H1 (cell line): Measurements from ENCODE around the gene POLR3F. TPM values are rescaled to one million over a fixed set of nuclear protein-coding genes. Genes with fewer than 3 reads are reported as not detected.

Experiments used
- CTCF ChIA-PET: fragments of 300-600 bp; sonication (Branson Sonifier 250); formaldehyde crosslinking; loops from one replicate; lab custom pipeline; 2021; ENCODE audit not compliant: partially characterized antibody; lab: Charles Lee
- POLR2A ChIA-PET: fragments of 300-600 bp; sonication (Branson Sonifier 250); formaldehyde crosslinking; loops from one replicate; lab custom pipeline; 2021; ENCODE audit warnings: inconsistent platforms; ENCODE audit not compliant: partially characterized antibody; lab: Charles Lee
- DNase-seq, 2 experiments: peaks; one replicate each; pipeline versions ENCODE4 v3.0.0 to v3.0.0-alpha.2; 2010 to 2022; ENCODE audit warnings: low spot score in 2 of 2, low read depth in 1 of 2, mixed read lengths in 1 of 2
- FAIRE-seq: peaks from 2 replicates; lab custom pipeline; 2011; peaks lifted over from hg19 to GRCh38; lab: Jason Lieb, UNC
- H2AFZ ChIP-seq: 2 replicates; pipeline ENCODE4 v1.8.1; 2012; ENCODE audit warnings: low read length, inconsistent platforms
- H2AK5ac ChIP-seq: 2 replicates; pipeline ENCODE4 v1.6.1; 2013; ENCODE audit warnings: low read depth, low read length
- H2BK120ac ChIP-seq: replicated peaks from 2 replicates; pipeline ENCODE3; 2013; ENCODE audit warnings: low read depth, low read length, inconsistent platforms
- H2BK12ac ChIP-seq: 2 replicates; pipeline ENCODE4 v1.6.1; 2013; ENCODE audit warnings: low read depth, low read length
- H2BK15ac ChIP-seq: 2 replicates; pipeline ENCODE4 v1.6.1; 2013; ENCODE audit warnings: low read length
- H2BK20ac ChIP-seq: 2 replicates; pipeline ENCODE4 v1.6.1; 2013; ENCODE audit warnings: low read length
- H2BK5ac ChIP-seq: 2 replicates; pipeline ENCODE4 v1.6.1; 2013; ENCODE audit warnings: low read depth, low read length
- H3K14ac ChIP-seq: 2 replicates; pipeline ENCODE4 v1.6.1; 2013; ENCODE audit warnings: inconsistent platforms; ENCODE audit not compliant: insufficient read length
- H3K18ac ChIP-seq: 2 replicates; pipeline ENCODE4 v1.6.1; 2013; ENCODE audit warnings: low read length; ENCODE audit errors: extremely low read depth
- H3K23ac ChIP-seq: 2 replicates; pipeline ENCODE4 v1.6.1; 2013; ENCODE audit warnings: inconsistent platforms; ENCODE audit not compliant: insufficient read length
- H3K23me2 ChIP-seq: 2 replicates; pipeline ENCODE4 v1.6.1; 2013; ENCODE audit warnings: low read depth, low read length
- H3K27ac ChIP-seq: 2 replicates; pipeline ENCODE4 v1.6.1; 2011; ENCODE audit warnings: low read depth, low read length, inconsistent platforms
- H3K27me3 ChIP-seq, 4 experiments: replicated peaks in 1 of 4; 1 replicate in 1 of 4; 2 replicates in 3 of 4; pipeline versions ENCODE4 v1.6.1 to v1.8.1; 2011 to 2013; ENCODE audit warnings: low read length in 3 of 4, mild to moderate bottlenecking in 3 of 4, inconsistent platforms in 2 of 4, mixed read lengths in 2 of 4, moderate library complexity in 1 of 4; ENCODE audit not compliant: control insufficient read depth in 3 of 4, insufficient read depth in 3 of 4; ENCODE audit errors: extremely low read depth in 1 of 4
- H3K36me3 ChIP-seq, 4 experiments: 2 replicates each; pipeline versions ENCODE4 v1.6.1 to v1.8.1; 2011 to 2013; ENCODE audit warnings: mild to moderate bottlenecking in 4 of 4, low read length in 3 of 4, moderate library complexity in 2 of 4, control low read depth in 1 of 4, inconsistent platforms in 1 of 4; ENCODE audit not compliant: insufficient read depth in 4 of 4, control insufficient read depth in 2 of 4
- H3K4ac ChIP-seq: replicated peaks from 2 replicates; pipeline ENCODE3; 2013; ENCODE audit warnings: low read length, low read depth, mixed read lengths, inconsistent platforms; ENCODE audit not compliant: insufficient read length
- H3K4me1 ChIP-seq, 4 experiments: replicated peaks in 1 of 4; 1 replicate in 1 of 4; 2 replicates in 3 of 4; pipeline versions ENCODE4 v1.6.1 to v1.8.1; 2011 to 2013; ENCODE audit warnings: low read length in 3 of 4, inconsistent platforms in 2 of 4, mixed read lengths in 1 of 4; ENCODE audit not compliant: insufficient read depth in 4 of 4, control insufficient read depth in 3 of 4
- H3K4me2 ChIP-seq, 2 experiments: 2 replicates each; pipeline versions ENCODE4 v1.6.1 to v1.8.1; 2011 to 2013; ENCODE audit warnings: low read depth in 2 of 2, low read length in 2 of 2, control low read depth in 1 of 2, inconsistent platforms in 1 of 2, mild to moderate bottlenecking in 1 of 2; ENCODE audit not compliant: insufficient read depth in 1 of 2
- H3K4me3 ChIP-seq, 4 experiments: fragments of 200-600, 300-600 bp in 1 of 4; sonication (generic), shearing (Covaris generic), sonication (Bioruptor Twin) in 1 of 4; 2 replicates each; pipeline versions ENCODE4 v1.5.1 to v1.8.1; 2011 to 2016; ENCODE audit warnings: low read length in 4 of 4, low read depth in 3 of 4, control low read depth in 2 of 4, inconsistent platforms in 2 of 4, mild to moderate bottlenecking in 2 of 4, mixed read lengths in 1 of 4, moderate library complexity in 1 of 4; ENCODE audit not compliant: insufficient read depth in 2 of 4; ENCODE audit errors: extremely low read depth in 1 of 4
- H3K56ac ChIP-seq: replicated peaks from 2 replicates; pipeline ENCODE3; 2013; ENCODE audit warnings: low read depth, mild to moderate bottlenecking, mixed read lengths, low read length, inconsistent platforms; ENCODE audit not compliant: insufficient read length
- H3K79me1 ChIP-seq: 2 replicates; pipeline ENCODE4 v1.6.1; 2013; ENCODE audit warnings: low read depth, low read length, control low read depth
- H3K79me2 ChIP-seq, 2 experiments: 2 replicates each; pipeline versions ENCODE4 v1.6.1 to v1.8.1; 2012 to 2013; ENCODE audit warnings: low read length in 2 of 2, mild to moderate bottlenecking in 2 of 2, inconsistent platforms in 1 of 2; ENCODE audit not compliant: insufficient read depth in 2 of 2, control insufficient read depth in 1 of 2
- H3K9ac ChIP-seq, 4 experiments: replicated peaks in 1 of 4; 1 replicate in 1 of 4; 2 replicates in 3 of 4; pipeline versions ENCODE4 v1.6.1 to v1.8.1; 2011 to 2013; ENCODE audit warnings: low read depth in 3 of 4, low read length in 3 of 4, control low read depth in 2 of 4, mild to moderate bottlenecking in 2 of 4, moderate library complexity in 2 of 4, inconsistent platforms in 1 of 4; ENCODE audit errors: extremely low read depth in 1 of 4
- H3K9me3 ChIP-seq, 2 experiments: 2 replicates each; pipeline versions ENCODE4 v1.6.1 to v1.8.1; 2012 to 2013; ENCODE audit warnings: mild to moderate bottlenecking in 2 of 2, moderate library complexity in 2 of 2, control low read depth in 1 of 2, inconsistent platforms in 1 of 2, low read depth in 1 of 2, low read length in 1 of 2, mixed read lengths in 1 of 2; ENCODE audit not compliant: insufficient read depth in 2 of 2
- H4K20me1 ChIP-seq, 2 experiments: replicated peaks in 1 of 2; 2 replicates each; pipeline versions ENCODE3 to v1.8.1; 2011 to 2013; ENCODE audit warnings: inconsistent platforms in 2 of 2, low read length in 2 of 2, mild to moderate bottlenecking in 1 of 2; ENCODE audit not compliant: insufficient read depth in 2 of 2, control insufficient read depth in 1 of 2
- H4K5ac ChIP-seq: 2 replicates; pipeline ENCODE4 v1.6.1; 2013; ENCODE audit warnings: low read length, low read depth, mixed read lengths, inconsistent platforms; ENCODE audit not compliant: insufficient read length
- H4K8ac ChIP-seq: 2 replicates; pipeline ENCODE4 v1.8.0; 2013; ENCODE audit warnings: mild to moderate bottlenecking, moderate library complexity, low read length, inconsistent platforms; ENCODE audit not compliant: insufficient read depth; ENCODE audit errors: extremely low read depth
- H4K91ac ChIP-seq: replicated peaks from 2 replicates; pipeline ENCODE3; 2013; ENCODE audit warnings: low read length, mixed read lengths, inconsistent platforms; ENCODE audit not compliant: insufficient read length
- ATF3 ChIP-seq: IDR thresholded peaks from 2 replicates; pipeline ENCODE4 v1.6.1; 2011; ENCODE audit warnings: low read depth, mild to moderate bottlenecking, low read length; ENCODE audit not compliant: insufficient read depth
- CBX8 ChIP-seq: fragments of 300-800, 300-1000 bp; sonication (generic); IDR thresholded peaks from 2 replicates; pipeline ENCODE4 v1.7.1; 2016; ENCODE audit warnings: low read depth, low read length, borderline replicate concordance
- E2F6 ChIP-seq: IDR thresholded peaks from 2 replicates; pipeline ENCODE4 v1.6.1; 2012; ENCODE audit warnings: inconsistent platforms
- EP300 ChIP-seq, 2 experiments: IDR thresholded peaks; 1 replicate in 1 of 2; 2 replicates in 1 of 2; pipeline ENCODE4 v1.6.1; 2011 to 2012; ENCODE audit warnings: low read depth in 2 of 2, low read length in 2 of 2, mild to moderate bottlenecking in 2 of 2, borderline replicate concordance in 1 of 2, inconsistent platforms in 1 of 2, moderate library complexity in 1 of 2
- GTF2F1 ChIP-seq: IDR thresholded peaks from 2 replicates; pipeline ENCODE4 v1.6.1; 2012; ENCODE audit warnings: low read depth, low read length, improper control_type of control experiment, borderline replicate concordance
- HDAC2 ChIP-seq, 2 experiments: fragments of 300-600 bp in 1 of 2; sonication (generic) in 1 of 2; IDR thresholded peaks; 2 replicates each; pipeline ENCODE4 v1.6.1; 2011 to 2012; ENCODE audit warnings: low read depth in 2 of 2, low read length in 2 of 2, mild to moderate bottlenecking in 2 of 2, moderate library complexity in 2 of 2, borderline replicate concordance in 1 of 2, inconsistent platforms in 1 of 2
- KDM1A ChIP-seq: fragments of 200-600, 300-600 bp; sonication (generic); IDR thresholded peaks from 2 replicates; pipeline ENCODE4 v1.7.1; 2016; ENCODE audit warnings: mild to moderate bottlenecking, low read length, borderline replicate concordance
- NANOG ChIP-seq: IDR thresholded peaks from 2 replicates; pipeline ENCODE4 v1.6.1; 2011; ENCODE audit warnings: low read length, low read depth, mild to moderate bottlenecking, inconsistent platforms; ENCODE audit not compliant: insufficient read depth, poor library complexity, severe bottlenecking
- RXRA ChIP-seq: IDR thresholded peaks from 2 replicates; pipeline ENCODE4 v1.6.1; 2011; ENCODE audit warnings: low read depth, mild to moderate bottlenecking, low read length, moderate library complexity; ENCODE audit not compliant: insufficient read depth
- SIRT6 ChIP-seq: IDR thresholded peaks from one replicate; pipeline ENCODE4 v1.7.1; 2012; ENCODE audit warnings: low read length, inconsistent platforms
- USF2 ChIP-seq: IDR thresholded peaks from 2 replicates; pipeline ENCODE4 v1.6.1; 2011; ENCODE audit warnings: low read length, improper control_type of control experiment
- WGBS, 2 experiments: shearing (Covaris generic) in 1 of 2; methylation state at CpG; one replicate each; pipeline versions ENCODE4 v1.1.6 to v1.1.7; 2013 to 2015; ENCODE audit warnings: low lambda C conversion rate in 2 of 2, mixed read lengths in 2 of 2, inconsistent platforms in 1 of 2, low coverage in 1 of 2, missing lambda C conversion rate in 1 of 2; ENCODE audit not compliant: insufficient replicate concordance in 2 of 2, insufficient coverage in 1 of 2, insufficient read length in 1 of 2; ENCODE audit errors: extremely low coverage in 1 of 2, missing lambda C conversion rate in 1 of 2; 5-methylcytosine and 5-hydroxymethylcytosine counted together
- polyA plus RNA-seq, 7 experiments: library from polyadenylated mRNA; depleted of rRNA in 3 of 7; stranded (reverse) in 5 of 7; unstranded in 2 of 7; fragments of >200 nt in 5 of 7; fragments of 200-250 nt in 2 of 7; gene quantifications; 1 replicate in 5 of 7; 2 replicates in 1 of 7; 4 replicates in 1 of 7; pipeline versions ENCODE4 v1.2.1 to v1.2.3, GENCODE V29; 2011 to 2013; ENCODE audit warnings: missing spikeins in 2 of 7, mixed read lengths in 2 of 7
- total RNA-seq: library from RNA; stranded (reverse); fragmentation: NEBNext Ultra II Directional; extraction: Animal tissue kit (Norgen Biotek cat#: 25700); gene quantifications from 2 replicates; pipeline ENCODE4 v1.2.1, GENCODE V29; 2021

POLR3F gene
- total and polyA plus RNA-seq, 2 of the 8 experiments (the other 6 are each of a cell fraction or from before 2014, with no cell fraction given), result 5.7 to 14.0 TPM

- Histone ChIP-seq H3K9me3 (no peaks in the 10 kb centered on the region), H4K8ac (no peak overlapping the region), H3K9ac (no peak overlapping the region), H3K18ac (no peak overlapping the region), H3K4ac (no peak overlapping the region), H2BK120ac (no peak overlapping the region), H3K23ac (no peak overlapping the region), H2BK15ac (no peak overlapping the region), H4K91ac (no peak overlapping the region), H3K14ac (no peak overlapping the region), H2AFZ (no peak overlapping the region), H4K5ac (no peak overlapping the region), H3K4me2 (no peak overlapping the region), H2AK5ac (no peak overlapping the region), H3K27me3 (no peaks in the 10 kb centered on the region), H3K79me1 (no peaks in the 10 kb centered on the region), H3K56ac (no peak overlapping the region), H3K27ac (no peak overlapping the region), H4K20me1 (peaks cover 0 to 1% of the 10 kb centered on the region in 2 experiments), H2BK12ac (no peak overlapping the region), H3K79me2 (no peaks in the 10 kb centered on the region), H2BK5ac (no peak overlapping the region), H2BK20ac (no peak overlapping the region), H3K4me3 (no peak overlapping the region), H3K23me2 (no peaks in the 10 kb centered on the region), H3K4me1 (no peaks in the 10 kb centered on the region), H3K36me3 (peaks cover 6 to 42% (median 33%) of the 10 kb centered on the region in 4 experiments; a peak in 7 of 8 replicates)
- no peak for FAIRE-seq
- WGBS, 2 experiments, result 95% methylated on average over 2 of the region's 2 CpGs; no CpG with 5 or more reads in 1 of the 2 experiments
- POLR2A ChIA-PET, result interaction anchor here (0.7 kb wide), 1 partner anchor 252 kb away, joined by 3 read pairs; no protein-coding TSS in a partner anchor
- CTCF ChIA-PET, result no interaction called here
- no peak for DNase-seq
- TF ChIP-seq EP300 (IDR thresholded peaks at IDR 0.05; ENCODE audit: borderline replicate concordance in 1 of 2, low read depth in 2 of 2, low read length in 2 of 2), result no peak
- TF ChIP-seq CBX8, result no peak
- no peak for TF ChIP-seq NANOG
- TF ChIP-seq E2F6, result no peak
- TF ChIP-seq SIRT6, result no peak
- TF ChIP-seq KDM1A, result no peak
- TF ChIP-seq GTF2F1, result no peak
- no peak for TF ChIP-seq HDAC2 (IDR thresholded peaks at IDR 0.05; ENCODE audit: borderline replicate concordance in 1 of 2, low read depth in 2 of 2, low read length in 2 of 2)
- no peak for TF ChIP-seq RXRA
- TF ChIP-seq ATF3, result no peak
- TF ChIP-seq USF2, result no peak
These were observed 55.9 kb downstream of the POLR3F start for GRCh38 chr20:18523066-18523465.
